Mammary epithelial cell (primary cell): ENCODE measurements around the gene PLD3.

Source experiments
- EZH2 ChIP-seq: IDR thresholded peaks from 2 replicates; pipeline ENCODE4 v1.6.1; 2012; ENCODE audit warnings: low read length, inconsistent platforms, borderline replicate concordance
- TF ChIP-seq, protein P1 (sequence below), 2 donors: IDR thresholded peaks in 1 of 2; conservative IDR thresholded peaks in 1 of 2; 2 replicates each; pipeline ENCODE4 v1.5.1; 2011 to 2012; ENCODE audit warnings: inconsistent platforms in 2 of 2, low read length in 2 of 2, mild to moderate bottlenecking in 2 of 2, control low read depth in 1 of 2, low read depth in 1 of 2; ENCODE audit not compliant: insufficient read depth in 1 of 2; ENCODE audit errors: extremely low read depth in 1 of 2

DNA sequence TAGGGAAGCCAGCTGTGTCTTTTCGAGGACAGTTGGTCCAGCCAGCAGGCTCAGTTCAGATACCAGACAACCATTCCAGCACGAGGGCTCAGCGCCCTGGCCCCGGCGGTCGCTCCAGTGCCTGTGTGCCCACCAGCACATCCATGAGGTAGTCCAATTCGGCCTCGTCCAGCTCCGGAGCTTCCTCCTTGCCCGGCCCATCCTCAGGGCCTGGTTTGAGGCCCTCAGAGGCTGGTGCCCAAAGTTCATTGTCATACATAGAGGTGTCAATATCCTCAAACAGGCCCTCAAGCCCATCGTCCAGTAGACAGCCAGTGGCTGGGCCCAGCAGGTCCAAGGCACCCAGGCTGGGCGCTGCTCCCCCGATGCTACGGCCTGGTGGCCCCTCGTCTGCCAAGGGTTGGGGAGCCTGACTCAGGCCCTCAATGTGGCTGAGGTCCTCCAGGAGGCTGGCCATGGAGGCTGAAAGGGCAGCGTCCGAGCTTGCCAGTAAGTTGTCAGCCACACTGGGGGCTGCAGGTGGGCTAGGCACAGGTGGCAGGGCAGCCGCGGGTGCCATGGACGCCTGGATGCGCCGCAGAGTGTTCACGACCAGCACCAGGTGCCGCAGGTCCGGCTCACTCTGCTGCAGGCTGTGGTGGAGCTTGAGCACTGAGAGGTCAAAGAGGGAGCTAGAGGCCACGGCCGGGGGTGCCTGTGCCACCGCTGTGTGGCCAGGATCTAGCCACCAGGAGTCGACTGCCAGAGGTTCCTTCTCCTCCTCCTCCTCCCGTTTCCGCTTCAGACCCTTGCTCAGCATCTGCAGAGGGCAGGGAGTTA is 74.5 kb downstream of the PLD3 start:
- TF ChIP-seq, protein P1, sequence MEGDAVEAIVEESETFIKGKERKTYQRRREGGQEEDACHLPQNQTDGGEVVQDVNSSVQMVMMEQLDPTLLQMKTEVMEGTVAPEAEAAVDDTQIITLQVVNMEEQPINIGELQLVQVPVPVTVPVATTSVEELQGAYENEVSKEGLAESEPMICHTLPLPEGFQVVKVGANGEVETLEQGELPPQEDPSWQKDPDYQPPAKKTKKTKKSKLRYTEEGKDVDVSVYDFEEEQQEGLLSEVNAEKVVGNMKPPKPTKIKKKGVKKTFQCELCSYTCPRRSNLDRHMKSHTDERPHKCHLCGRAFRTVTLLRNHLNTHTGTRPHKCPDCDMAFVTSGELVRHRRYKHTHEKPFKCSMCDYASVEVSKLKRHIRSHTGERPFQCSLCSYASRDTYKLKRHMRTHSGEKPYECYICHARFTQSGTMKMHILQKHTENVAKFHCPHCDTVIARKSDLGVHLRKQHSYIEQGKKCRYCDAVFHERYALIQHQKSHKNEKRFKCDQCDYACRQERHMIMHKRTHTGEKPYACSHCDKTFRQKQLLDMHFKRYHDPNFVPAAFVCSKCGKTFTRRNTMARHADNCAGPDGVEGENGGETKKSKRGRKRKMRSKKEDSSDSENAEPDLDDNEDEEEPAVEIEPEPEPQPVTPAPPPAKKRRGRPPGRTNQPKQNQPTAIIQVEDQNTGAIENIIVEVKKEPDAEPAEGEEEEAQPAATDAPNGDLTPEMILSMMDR (conservative IDR thresholded peaks at IDR 0.05 in 1 of 2, IDR thresholded peaks at IDR 0.05 in 1 of 2; ENCODE audit: extremely low read depth in 1 of 2, insufficient read depth in 1 of 2, low read depth in 1 of 2, low read length in 2 of 2), result no peak
- no peak for TF ChIP-seq EZH2
